ENCODE measurements around the gene HNRNPM.

The HNRNPM gene

DNA sequence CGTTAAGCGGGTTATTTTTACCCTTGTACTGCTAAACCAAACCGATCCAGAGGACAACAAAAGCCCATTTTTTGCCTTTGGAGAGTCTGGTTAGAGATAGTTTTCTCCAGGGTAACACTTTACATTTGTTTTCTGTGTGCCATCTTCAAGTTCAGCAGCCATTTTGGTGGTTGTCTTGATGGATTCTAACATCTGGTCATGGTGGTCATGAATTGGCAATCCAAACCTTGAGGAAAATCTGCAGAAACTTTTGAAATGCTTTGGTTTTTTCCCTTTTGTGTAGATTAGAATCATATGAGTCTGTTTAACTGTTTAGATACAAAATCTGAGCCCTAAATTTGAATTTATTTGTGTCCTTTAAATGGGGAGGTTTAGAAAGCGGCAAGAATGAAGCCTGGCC, 16.6 kb downstream of the HNRNPM start:
- DNase-seq = no peak

DNA sequence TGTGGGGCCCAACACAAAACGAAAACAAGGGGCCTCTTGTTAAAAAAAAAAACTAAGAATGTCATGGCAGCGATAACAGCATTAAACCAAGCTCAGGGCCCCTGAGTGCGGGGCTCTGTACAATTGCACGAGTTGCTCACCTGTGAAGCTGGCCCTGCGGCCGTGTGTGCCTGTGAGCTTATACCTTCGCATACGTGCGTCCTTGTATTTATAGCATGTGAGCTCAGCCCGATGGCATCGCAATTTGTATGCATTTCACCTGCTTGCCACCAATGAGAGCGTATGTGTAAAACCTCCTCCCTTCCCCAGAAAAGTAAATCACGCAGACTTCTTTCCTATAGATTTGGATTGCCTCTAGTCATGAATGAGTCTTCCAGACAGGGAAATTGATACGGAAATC, 17.1 kb downstream of the HNRNPM start:
- DNase-seq = no peak

DNA sequence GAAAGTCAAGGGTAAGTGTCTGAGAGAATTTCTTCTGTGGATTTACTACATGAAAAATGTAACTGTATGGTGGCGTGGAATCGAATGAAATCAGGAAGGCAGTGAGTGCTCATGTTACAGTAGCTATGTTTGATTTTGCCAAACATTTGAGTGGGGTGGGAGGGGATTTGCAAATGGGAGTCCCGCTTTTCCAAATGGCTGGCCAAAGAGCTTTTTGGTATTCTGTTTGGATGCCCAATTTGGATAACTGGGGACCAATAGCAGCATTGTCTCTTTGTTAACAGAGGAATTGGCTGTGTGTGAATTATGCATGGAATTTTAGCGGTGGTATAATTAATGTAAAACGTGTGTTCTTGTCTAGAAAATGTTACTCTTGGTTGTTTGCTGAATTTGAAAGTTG, 17.8 kb downstream of the HNRNPM start:
- no peak for DNase-seq

DNA sequence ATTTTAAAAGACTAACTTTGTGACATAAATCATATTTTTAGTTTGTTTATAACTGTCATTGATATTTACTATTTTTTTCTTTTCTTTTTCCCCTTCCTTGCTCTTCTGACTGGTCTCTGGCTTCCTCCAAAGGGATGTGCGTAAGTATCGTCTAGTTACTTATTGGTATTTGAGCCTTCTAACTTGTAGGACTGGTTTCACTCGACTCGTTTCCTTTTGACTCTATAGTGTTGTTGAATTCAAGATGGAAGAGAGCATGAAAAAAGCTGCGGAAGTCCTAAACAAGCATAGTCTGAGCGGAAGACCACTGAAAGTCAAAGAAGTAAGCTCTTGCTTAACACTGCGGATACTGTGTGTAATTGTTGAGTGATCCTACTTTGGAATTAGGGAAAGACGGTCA, 18.6 kb downstream of the HNRNPM start:
- DNase-seq = no peak

DNA sequence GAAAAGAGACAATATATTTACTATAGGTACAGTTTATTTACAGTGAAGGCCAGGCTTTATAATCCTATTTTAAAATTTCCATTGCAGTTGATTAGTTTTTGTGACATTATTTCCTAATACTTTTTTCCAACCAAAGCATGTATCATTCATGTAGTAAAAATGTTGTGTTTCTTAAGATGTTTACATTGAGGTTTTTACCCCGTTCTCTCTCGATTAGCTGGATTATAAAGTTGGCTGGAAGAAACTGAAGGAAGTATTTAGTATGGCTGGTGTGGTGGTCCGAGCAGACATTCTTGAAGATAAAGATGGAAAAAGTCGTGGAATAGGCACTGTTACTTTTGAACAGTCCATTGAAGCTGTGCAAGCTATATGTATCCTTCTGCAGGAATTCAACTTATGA, 21.2 kb downstream of the HNRNPM start:
- no peak for DNase-seq

DNA sequence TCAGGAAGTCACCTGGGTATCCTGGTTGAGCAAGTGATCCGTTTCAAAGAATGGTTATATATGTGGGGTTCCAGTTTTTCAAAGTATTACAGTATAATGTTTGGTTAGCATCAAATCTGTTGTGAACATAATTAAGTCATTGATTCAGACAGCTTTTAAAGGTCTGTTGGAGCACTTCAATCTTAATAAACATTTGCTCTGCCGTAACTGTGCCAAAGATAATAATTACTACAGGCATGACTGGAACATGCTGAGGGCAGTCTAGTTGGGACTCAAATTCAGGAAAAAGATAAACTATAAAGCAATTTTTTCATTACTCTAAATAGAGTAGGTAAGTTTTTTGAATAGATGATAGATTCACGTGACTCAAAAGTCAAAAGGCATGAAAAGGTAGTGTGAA, 23.3 kb downstream of the HNRNPM start:
- DNase-seq = no peak

DNA sequence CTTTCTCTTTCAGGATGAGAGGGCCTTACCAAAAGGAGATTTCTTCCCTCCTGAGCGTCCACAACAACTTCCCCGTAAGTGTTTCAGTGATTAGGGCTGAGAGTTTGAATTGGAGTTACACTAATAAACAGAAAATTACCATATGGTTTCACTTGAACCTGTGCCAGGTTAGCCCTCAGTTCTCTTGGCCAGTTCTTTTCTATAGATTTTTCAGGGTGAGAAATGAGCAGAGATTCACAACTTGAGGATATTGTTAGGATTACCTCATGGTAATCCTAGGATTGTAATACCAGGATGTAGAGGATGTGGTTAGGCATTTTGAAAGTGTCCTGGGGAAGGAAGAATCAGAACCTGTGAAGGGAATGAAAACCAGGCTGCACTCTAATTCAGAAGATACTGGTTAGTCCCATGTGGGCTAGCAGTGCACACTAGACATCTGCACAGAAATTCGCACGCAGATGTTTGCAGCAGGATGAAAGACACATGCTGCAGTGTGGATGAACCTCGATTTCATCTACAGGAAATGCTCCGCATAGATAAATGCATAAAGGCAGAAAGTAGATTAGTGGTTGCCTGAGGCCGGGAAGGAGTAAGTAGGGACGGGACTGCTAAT, 24.1 kb downstream of the HNRNPM start:
- no peak for DNase-seq

DNA sequence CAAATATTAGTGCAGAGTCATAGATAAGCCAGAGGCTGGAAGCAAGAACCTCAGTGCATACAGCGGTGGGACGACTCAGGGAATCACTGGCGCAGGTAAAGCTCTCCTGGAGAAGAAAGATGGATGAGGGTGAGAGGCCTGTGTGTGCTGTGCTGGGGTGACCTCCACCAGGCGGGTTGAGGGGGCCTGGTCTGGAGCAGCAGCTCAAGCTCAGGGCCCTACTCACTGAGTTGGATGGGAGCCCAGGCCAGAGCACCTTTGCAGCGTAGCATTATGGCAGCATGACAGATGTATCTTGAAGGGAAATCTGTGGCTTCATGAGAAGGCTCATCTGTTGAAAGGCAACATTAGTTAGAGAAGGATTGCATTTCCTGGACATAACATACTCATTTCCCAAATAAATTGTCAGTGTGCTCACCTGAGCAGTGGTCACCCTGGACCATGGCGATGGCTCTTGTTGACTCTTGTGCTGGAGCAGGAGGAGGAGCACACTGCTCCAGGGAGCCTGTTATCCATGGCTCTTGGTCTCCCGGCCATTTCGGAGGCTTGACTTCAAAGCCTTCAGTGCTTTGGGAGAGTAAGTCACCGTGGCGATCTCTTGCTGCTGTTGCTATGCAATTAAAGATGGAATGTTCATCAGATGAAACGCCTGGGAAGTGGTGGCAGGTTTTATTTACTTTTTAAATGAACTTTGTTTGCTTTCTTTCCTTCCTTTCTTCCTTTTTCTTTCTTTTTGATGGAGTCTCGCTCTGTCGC, 25.0 kb downstream of the HNRNPM start:
- DNase-seq = no peak

DNA sequence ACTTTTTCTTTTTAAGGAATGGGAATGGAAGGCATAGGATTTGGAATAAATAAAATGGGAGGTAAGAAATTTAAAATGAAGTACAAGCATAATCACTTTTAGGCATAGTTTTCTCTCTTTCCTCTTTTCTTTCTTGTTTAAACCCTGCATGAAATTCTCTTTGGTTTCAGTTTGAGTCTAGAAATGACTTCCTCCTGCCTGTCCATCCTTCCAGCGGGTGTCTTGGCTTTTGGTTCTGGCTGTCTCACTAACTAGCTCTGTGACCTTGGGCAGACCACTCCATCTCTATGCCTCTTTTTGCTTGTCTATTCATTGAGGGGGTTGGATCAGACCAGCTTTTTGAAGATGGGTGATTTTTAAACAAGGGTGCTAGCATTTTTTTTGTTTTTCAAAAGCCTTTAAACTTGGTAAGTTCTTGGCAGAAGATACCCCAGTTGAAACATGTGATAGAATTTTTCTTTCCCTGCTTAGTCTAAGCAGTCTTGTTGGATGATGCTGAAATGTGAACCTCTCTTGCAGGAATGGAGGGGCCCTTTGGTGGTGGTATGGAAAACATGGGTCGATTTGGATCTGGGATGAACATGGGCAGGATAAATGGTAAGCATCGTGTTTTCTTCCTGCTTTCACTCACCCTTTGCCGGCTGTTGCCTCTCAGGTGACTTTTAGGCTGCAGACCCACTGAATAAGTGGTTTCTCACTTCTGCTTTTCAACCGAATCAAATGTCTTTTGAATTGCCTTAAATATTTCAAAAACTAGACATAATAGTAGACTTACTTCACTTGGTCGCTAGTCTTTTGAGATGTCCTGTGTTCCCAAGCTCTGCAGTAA, 29.1 kb downstream of the HNRNPM start:
- DNase-seq = no peak

DNA sequence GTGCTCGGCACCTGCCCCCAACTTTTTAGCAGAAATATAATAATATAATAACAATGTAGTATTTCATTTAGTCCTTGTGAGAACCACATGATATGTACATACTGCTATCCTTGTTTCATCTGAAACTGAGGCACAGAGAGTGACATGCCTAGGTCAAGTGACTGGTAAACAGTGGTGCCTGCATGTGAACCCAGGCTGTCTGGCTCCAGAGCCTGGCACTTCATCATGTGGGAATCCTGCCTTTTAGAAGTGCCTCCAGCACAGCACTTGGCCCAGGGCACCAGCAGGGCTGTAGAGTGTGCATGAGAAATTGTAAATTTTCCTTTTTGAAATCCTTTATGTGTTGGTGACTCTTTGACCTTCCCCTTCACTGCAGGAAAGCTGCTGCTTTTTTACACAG, 30.2 kb downstream of the HNRNPM start:
- DNase-seq = no peak

DNA sequence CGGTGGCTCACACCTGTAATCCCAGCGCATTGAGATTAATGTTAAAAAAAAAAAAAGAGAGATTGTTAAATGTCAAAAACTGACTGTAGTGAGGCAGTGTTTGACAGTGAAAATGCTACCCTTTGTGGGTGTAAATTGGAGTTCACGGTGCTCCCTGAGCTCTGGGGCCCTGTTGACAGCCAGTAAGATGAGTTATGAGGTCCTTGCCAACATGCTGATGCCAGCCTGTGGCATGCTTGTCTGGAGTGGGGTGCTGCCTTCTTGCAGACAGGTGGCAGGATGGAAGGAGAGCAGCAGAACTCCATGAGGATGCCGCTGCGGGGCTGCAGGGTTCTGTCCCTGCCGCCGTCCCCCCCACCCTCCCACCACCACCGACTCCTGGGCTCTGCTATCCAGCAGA, 31.7 kb downstream of the HNRNPM start:
- DNase-seq = no peak

DNA sequence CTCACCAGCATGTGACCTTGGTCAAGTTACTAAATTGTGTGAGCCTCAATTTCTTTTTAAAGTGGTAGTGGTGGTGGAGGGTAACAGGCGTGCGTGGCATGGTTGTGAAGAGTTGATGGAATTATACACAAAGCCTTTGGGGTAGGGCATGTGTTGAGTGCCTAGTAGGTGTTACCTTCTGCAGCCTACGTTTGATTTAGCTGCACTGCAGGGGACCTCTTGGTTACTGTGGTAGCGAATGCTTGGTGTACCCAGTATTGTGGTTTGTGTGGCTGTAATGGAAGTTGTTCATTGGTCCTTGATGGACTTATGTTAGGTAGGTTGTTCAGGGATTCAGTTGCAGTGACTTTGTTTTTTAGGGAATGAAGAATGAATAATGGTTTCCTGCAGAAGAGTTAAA, 33.1 kb downstream of the HNRNPM start:
- DNase-seq = no peak

DNA sequence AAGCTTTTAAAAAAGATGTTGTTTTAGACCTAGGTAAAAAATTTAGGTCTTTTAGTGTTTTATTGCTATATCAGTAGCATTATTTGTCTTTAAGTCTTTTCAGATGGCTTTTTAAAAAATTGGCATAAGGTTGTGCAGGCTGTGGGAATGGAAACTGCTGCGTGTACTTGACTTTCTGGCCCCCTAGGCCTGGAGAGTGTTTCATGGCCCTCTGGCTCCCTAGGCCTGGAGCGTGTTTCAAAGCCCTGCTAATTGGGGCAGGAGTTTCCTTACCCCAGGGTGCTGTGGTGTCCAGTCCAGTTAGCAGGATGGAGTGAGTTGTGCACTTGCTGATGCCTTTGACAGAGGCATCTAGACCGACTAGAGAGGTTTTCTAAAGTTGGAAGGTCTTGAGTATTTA, 33.8 kb downstream of the HNRNPM start:
- DNase-seq = no peak

DNA sequence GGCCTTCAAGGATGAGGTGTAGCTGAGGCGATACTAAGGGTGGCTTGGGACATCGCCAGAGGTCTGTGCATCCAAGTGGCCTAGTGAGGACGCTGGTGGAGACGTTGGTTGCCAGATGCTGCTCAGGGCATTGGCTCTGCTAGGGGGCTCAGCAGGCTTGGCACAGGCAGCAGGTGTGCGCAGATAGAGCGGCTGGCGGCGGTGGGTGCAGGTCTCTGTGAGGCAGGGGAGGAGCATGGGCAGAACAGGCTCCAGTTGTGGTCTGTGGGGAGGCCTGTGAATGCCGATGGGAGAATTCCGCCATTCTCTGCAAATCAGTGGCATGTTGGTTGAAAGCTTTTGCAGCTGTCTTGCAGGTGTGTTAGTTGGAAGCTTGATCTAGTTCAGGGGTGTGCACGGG, 36.4 kb downstream of the HNRNPM start:
- no peak for DNase-seq

DNA sequence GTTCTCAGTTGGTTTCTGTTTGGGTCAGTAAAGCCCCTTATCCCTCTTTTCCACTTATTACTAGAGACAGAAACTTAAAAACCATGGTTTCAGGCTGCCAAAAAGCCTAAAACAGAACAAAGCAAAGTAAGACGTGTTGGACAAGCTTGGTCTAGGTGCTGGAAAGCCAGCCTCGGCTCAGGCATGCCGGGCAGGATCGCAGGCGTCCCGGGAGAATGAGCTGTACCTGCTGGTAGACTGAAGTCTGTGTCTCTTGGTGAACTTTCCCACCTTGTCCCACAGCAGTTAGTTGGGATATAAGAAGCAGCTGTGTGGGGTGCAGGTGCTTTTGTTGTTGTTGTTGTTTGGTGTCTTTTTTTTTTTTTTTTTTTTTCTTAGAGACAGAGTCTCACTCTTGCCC, 36.8 kb downstream of the HNRNPM start:
- DNase-seq = no peak

DNA sequence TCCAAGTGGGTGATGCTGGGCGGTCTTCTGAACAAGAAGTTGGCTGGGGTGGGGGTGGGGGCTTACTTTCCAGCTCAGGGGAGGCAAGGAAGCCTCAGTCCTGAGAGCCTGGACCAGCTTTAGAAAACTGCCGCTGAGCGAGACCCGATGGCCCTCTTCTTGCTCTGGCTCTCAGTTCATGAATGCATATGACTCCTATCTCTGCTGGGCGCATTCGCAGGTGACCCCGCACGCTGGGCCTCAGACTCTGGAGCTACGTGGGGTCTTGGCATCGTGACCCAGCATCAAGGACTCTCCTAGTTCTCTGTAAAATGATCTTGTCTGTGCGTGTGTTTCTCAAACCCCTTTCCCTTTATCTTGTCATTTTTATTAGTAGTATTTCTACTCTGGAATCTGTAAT, 37.9 kb downstream of the HNRNPM start:
- no peak for DNase-seq

DNA sequence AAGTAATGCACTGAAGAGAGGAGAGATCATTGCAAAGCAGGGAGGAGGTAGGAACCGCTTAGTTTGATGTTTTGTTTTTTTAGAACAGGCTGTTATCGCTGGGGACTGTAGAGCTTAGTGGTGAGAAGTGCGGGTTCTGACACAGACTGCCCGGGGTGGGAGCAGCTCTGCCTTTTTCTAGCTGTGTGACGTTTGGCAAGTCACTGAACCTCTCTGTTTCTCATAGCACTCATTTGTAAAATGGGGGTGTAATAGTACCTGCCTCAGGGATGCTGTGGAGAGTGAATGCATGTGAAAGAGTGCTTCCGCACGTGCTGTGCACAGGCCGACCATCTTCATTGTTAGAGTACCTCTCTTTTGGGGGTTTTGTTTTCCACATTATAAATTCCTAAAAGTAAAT, 38.4 kb downstream of the HNRNPM start:
- no peak for DNase-seq

DNA sequence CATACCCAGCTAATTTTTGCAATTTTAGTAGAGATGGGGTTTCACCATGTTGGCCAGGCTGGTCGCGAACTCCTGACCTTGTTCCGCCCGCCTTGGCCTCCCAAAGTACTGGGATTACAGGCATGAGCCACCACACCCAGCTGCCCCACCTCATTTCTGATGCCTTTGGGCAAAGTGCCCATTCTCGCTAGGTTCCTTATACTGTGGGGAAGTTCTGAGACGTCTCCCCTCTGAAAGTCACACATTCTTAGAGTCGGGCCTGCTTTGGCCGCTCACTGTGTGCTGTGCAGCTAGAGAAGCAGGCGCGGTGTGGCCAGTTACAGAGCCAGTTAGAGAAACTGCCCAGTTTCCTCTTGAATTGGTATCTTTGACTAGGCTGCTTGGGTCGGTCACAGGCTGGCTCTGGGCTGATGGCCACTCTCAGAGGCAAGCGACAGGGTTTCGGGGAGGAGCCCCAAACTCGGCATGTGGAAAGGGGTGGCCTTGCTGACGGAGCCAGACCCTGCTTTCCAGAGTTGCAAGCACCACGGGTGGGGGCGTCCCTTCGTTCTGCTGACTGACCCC, 39.6 kb downstream of the HNRNPM start:
- no peak for DNase-seq

DNA sequence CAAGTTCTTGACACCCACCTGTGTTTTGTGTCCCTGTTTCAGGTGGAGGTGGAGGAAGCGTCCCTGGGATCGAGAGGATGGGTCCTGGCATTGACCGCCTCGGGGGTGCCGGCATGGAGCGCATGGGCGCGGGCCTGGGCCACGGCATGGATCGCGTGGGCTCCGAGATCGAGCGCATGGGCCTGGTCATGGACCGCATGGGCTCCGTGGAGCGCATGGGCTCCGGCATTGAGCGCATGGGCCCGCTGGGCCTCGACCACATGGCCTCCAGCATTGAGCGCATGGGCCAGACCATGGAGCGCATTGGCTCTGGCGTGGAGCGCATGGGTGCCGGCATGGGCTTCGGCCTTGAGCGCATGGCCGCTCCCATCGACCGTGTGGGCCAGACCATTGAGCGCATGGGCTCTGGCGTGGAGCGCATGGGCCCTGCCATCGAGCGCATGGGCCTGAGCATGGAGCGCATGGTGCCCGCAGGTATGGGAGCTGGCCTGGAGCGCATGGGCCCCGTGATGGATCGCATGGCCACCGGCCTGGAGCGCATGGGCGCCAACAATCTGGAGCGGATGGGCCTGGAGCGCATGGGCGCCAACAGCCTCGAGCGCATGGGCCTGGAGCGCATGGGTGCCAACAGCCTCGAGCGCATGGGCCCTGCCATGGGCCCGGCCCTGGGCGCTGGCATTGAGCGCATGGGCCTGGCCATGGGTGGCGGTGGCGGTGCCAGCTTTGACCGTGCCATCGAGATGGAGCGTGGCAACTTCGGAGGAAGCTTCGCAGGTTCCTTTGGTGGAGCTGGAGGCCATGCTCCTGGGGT, 41.0 kb downstream of the HNRNPM start:
- no peak for DNase-seq

DNA sequence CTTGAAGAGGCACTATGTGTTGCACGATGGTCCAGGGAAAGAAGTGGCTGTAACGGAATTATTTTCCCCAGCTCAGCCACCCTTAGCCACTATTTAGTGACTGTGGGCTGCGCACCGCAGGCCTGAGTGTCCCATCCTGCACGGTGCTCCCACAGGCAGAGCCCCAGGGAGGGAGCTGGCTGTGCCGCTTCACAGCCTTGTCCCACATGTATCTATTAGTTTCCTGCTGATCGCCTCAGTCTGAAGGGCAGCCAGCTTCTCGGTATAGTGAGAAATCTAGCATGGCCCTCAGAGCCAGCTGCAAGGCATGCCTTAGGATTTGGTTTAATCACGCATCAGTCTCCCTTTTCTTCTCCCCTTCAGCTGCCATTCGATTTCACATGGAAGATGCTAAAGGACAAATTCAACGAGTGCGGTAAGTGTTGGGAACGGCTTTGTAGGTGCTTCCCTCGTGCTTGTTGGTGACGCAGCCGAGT, 41.9 kb downstream of the HNRNPM start:
- no peak for DNase-seq

DNA sequence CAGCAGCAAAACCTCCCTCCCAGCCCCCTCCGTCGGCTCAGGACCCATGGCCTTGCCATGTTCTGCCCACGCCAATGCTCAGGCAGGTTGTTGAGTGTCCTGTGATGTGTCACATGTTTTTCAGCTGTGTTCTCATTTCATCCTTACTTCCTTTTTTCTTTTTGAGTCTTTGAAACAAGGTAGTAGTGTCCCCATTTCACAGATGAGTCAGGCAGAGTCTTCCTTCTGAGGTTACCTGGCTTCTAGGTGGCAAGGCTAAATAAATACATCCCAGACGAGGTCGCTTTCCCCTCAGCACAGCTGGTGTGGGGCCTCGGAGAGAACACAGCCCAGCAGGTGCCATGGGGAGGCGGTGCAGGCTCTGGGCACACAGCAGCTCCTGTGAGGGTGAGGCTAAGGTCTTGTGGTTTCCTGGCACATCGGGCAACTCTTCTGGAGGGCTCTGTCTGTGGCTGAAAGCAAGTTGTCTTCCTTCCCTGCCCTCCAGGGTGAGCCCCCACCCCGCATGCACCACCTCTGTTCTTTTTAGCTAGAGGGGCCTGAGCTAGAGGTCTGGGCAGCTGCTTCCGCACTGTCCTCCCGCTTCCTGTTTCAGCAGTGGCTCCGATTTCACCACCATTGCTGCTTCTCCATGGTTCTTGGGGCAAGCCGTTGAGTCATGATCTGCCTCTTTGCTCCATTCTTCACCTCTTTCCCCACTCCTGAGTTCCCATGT, 42.5 kb downstream of the HNRNPM start:
- DNase-seq = no peak

DNA sequence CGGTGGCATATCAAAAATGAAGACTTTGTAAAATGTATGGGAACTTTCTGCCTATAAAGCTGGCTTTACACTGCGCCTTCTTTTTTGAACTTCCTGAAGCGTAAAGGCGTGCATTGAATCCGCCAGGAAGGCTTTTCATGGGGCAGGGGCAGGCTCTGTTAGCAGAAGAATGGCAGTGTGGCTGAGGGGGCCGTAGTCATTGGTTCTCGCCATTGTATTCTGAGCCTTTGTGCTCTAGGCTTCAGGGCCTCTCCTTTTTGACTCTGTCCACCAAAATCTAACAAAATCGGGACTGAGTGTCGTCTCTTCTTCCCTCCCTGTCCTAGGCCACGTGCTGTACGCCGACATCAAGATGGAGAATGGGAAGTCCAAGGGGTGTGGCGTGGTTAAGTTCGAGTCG, 43.6 kb downstream of the HNRNPM start:
- DNase-seq = no peak

Measured in NCI-H2107 (cell line).